Activated T-cell treated with anti-CD3 and anti-CD28 coated beads for 24 hours (primary cell): Measurements from ENCODE around the gene AHRR.
"Not testable (repeated sequence)": the region's sequence is repeated elsewhere in the genome, so short reads cannot be mapped to it uniquely, and the experiment has no call there.

ENCODE experiments used
- DNase-seq: peaks from one replicate; pipeline ENCODE4 v3.0.0-alpha.2; 2020; ENCODE audit warnings: low read depth

AHRR gene

GRCh38 chr5:305459-305858, 16.1 kb upstream of the AHRR start:
- no peak for DNase-seq

GRCh38 chr5:306011-306805, 15.3 kb upstream of the AHRR start:
- no peak for DNase-seq

DNA sequence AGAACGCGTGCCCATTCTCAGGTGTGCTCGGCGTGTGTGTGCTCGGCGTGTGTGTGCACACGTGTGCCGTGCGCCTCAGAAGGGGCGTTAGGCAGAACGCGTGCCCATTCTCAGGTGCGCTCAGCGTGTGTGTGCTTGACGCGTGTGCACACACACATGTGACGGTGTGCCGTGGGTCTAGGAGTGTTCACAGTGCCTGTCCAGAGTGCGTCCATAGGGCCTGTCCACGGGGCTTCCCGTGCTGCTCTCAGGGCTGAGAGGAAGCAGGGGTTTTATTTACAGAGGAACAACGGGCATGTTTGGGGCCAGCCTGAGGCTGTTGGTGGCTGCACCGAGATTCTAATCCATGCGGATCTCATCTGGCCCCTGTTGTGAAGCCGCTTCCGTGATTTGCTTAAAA, 14.2 kb upstream of the AHRR start:
- DNase-seq: no peak

- no peak for DNase-seq
Observed at GRCh38 chr5:307794-308579, 13.5 kb upstream of the AHRR start.

- no peak for DNase-seq
Observed at GRCh38 chr5:308672-309271, 12.7 kb upstream of the AHRR start.

GRCh38 chr5:309831-310230, 11.7 kb upstream of the AHRR start:
- DNase-seq: not testable (repeated sequence)

DNA sequence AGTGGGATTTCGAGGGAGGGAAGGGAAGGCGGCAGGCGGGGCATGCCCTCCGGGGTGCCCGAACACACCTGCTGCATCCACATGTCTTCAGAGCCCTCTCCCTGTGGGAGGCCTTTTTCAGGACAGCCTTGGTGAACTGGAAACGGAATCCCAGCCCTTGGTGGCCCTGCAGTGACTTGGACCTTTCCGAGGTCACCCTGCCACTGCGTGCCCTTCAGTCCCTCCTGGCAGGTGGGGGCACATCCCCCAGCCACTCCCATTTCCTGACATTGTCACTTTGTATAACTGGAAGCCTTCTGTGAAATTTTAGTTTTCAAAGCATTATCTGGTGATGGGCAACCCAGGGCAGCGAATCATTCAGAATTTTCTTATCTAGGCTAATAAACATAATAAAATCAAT, 11.0 kb upstream of the AHRR start:
- no peak for DNase-seq

DNA sequence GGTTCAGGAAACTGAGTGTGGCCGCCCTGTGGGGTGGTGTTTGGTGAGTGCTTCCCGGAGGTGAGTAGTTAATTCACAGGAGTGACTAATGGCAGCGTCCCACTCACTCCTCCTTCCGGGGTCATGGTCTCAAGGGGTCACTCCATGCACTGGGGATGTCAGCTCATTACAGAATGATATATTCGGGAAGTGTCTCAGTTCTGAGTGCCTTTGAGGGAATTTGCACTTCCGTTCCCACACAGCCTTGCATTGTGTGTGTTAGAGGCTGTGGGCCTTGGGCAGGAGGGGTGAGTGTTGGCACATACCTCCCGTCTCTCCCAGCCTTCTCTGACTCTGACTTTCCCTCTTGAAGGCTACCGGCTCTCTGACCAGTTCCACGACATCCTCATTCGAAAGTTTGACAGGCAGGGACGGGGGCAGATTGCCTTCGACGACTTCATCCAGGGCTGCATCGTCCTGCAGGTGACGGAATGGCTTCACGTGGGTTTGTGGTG, 10.5 kb upstream of the AHRR start:
- no peak for DNase-seq

DNA sequence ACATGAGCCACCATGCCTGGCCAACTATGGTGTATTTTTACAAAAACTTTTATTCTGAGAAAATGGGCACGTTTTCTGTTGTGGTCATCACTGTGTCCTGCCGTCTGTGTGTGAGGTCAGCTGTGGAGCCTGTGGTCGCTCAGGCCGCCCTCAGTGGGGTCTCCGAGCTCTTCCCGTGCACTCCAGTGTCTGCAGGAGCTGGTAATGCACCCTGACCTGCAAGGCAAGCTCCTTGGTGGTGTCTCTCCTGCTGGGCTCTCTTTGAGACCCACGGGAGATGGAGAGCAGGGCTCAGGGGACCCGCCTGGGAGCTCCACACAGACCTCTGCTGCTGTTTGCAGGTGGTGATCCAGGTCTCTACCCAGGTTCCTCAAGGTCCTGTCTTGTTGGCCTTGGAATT, 9.6 kb upstream of the AHRR start:
- DNase-seq: no peak

DNA sequence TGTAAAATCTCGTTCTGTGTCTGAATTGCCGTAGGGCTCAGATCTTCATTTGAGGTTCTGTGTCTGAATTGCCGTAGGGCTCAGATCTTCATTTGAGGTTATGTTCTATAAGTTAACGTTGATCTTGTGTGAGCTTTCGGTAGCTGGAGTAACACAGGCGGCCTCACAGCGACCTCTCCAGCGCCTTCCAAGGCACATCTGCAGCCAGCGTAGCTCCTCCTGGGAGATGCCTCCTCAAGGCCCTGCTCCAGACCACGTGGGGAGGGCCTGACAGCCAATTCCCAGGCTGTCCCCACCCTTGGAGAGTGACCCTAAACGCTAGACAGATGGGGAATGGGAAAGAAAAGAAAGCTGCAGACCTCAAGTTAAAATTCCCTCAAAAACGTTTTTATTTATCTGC, 8.7 kb upstream of the AHRR start:
- no peak for DNase-seq

DNA sequence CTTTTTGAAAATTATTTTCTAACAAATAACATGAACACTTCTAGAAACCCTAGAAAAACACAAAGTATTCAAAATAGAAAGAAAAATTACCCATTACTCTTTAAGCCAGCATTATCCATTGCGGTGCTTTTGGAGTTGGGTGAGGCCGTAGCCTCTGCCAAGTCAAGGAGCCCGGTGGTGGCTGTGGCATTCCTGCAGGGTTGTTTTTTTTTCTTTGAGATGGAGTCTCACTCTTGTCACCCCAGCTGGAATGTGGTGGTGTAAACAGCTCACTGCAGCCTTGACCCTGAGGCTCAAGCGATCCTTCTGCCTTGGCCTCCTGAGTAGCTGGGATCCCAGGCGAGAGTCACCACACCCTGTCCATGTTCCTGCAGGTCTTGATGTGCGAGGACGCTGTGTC, 8.2 kb upstream of the AHRR start:
- no peak for DNase-seq

DNA sequence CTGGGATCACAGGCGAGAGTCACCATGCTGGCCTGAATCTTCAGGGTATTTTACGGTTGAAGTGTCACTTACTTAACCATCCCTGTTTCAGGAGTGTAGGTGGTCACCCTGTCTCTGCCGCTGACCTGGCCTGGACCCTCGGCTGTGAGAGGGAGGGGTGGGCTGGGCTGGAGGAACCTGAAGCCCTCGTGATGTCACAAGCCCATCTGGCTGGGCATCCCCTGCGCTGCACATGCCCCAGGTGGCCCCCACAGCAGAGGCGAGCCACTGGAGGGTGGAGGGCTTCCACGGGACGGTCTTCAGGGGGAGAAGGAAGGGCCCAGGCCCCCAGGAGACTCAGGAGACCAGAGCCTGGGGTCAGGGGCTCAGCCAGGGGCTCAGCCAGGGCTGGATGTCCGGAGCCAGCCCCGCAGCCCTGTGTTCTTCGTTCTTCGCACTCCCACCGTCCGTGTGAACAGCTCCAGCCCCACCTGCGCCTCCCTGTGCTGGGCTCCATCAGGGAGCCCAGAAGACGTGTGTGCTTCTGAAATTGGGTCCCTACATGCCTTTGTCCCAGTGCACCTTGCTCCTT, 7.6 kb upstream of the AHRR start:
- no peak for DNase-seq

DNA sequence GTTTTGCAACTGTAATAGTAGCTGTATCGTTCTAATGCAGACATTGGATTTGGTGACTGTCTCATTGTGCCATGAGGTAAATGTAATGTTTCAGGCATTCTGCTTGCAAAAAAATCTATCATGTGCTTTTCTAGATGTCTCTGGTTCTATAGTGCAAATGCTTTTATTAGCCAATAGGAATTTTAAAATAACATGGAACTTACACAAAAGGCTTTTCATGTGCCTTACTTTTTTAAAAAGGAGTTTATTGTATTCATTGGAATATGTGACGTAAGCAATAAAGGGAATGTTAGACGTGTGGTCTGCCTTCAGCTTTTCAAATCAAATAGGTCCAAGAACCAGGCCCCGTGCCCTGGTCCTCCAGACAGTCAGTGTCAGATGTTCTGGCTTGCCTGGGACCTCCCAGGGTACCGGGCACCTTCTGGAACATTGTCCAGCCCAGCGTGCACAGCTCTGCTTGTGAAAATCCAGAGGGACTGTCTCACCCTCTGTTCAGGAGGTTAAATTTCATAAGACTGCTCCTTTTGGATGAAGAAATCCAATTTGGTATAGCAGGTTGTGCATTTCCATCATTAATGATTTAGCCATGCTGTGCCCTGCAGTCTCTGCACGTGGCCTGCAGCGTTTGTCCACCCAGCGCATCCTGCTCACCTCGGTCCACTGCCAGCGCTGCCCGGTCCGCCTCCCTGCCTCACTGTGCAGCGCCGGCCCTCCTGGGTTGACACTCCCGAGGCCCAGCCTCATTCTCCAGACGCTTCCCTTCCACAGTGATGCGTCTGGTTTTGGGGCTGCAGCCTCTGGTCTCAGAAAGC, 6.6 kb upstream of the AHRR start:
- no peak for DNase-seq

GRCh38 chr5:315488-316209, 5.9 kb upstream of the AHRR start:
- DNase-seq: no peak

GRCh38 chr5:316210-317085, 5.1 kb upstream of the AHRR start:
- no peak for DNase-seq

GRCh38 chr5:317086-317811, 4.3 kb upstream of the AHRR start:
- DNase-seq: no peak

GRCh38 chr5:318341-318897, 3.1 kb upstream of the AHRR start:
- no peak for DNase-seq

GRCh38 chr5:318931-319601, 2.4 kb upstream of the AHRR start:
- no peak for DNase-seq
